Astrocyte (in vitro differentiated cells and primary cell): ENCODE measurements around the gene LPXN. TPM values are rescaled to one million over a fixed set of nuclear protein-coding genes. Genes with fewer than 3 reads are reported as not detected.

Source experiments
- DNase-seq: peaks from one replicate; pipeline ENCODE4 v3.0.0-alpha.2; 2010; ENCODE audit warnings: low read depth
- FAIRE-seq: peaks from 2 replicates; lab custom pipeline; 2011; peaks lifted over from hg19 to GRCh38; lab: Jason Lieb, UNC
- H2AFZ ChIP-seq: 2 replicates; pipeline ENCODE4 v1.6.0; 2012; ENCODE audit warnings: low read depth, low read length, inconsistent platforms
- H3K27ac ChIP-seq: 2 replicates; pipeline ENCODE4 v1.5.1; 2011; ENCODE audit warnings: low read depth, low read length, inconsistent platforms
- H3K27me3 ChIP-seq: 2 replicates; pipeline ENCODE4 v1.6.0; 2011; ENCODE audit warnings: low read length, inconsistent platforms; ENCODE audit not compliant: insufficient read depth
- H3K36me3 ChIP-seq: 2 replicates; pipeline ENCODE4 v1.5.1; 2011; ENCODE audit warnings: low read length, inconsistent platforms; ENCODE audit not compliant: insufficient read depth
- H3K4me1 ChIP-seq: 2 replicates; pipeline ENCODE4 v1.5.1; 2011; ENCODE audit warnings: low read length, inconsistent platforms; ENCODE audit not compliant: insufficient read depth
- H3K4me2 ChIP-seq: 2 replicates; pipeline ENCODE4 v1.6.0; 2012; ENCODE audit warnings: low read length, inconsistent platforms
- H3K4me3 ChIP-seq: 2 replicates; pipeline ENCODE4 v1.5.1; 2011; ENCODE audit warnings: low read depth, mild to moderate bottlenecking, low read length, inconsistent platforms; ENCODE audit not compliant: insufficient read depth
- H3K79me2 ChIP-seq: 2 replicates; pipeline ENCODE4 v1.6.0; 2012; ENCODE audit warnings: mild to moderate bottlenecking, low read length, inconsistent platforms; ENCODE audit not compliant: insufficient read depth
- H3K9ac ChIP-seq: 2 replicates; pipeline ENCODE4 v1.6.0; 2012; ENCODE audit warnings: mild to moderate bottlenecking, low read length, inconsistent platforms
- H3K9me3 ChIP-seq: 2 replicates; pipeline ENCODE4 v1.5.1; 2012; ENCODE audit warnings: low read depth, mild to moderate bottlenecking, low read length, inconsistent platforms; ENCODE audit not compliant: insufficient read depth
- H4K20me1 ChIP-seq: 2 replicates; pipeline ENCODE4 v1.6.0; 2012; ENCODE audit warnings: low read length, inconsistent platforms; ENCODE audit not compliant: insufficient read depth
- H3K27ac Mint-ChIP-seq: one replicate; pipeline ENCODE4 v1.8.0; 2021; ENCODE audit warnings: mild to moderate bottlenecking, mixed read lengths; ENCODE audit not compliant: unreplicated experiment
- H3K27me3 Mint-ChIP-seq: one replicate; pipeline ENCODE4 v1.8.0; 2021; ENCODE audit warnings: low read depth, mixed read lengths; ENCODE audit not compliant: unreplicated experiment
- H3K36me3 Mint-ChIP-seq: one replicate; pipeline ENCODE4 v1.8.0; 2021; ENCODE audit warnings: low read depth, mixed read lengths; ENCODE audit not compliant: unreplicated experiment
- H3K4me1 Mint-ChIP-seq: one replicate; pipeline ENCODE4 v1.8.0; 2021; ENCODE audit warnings: low read depth, mixed read lengths; ENCODE audit not compliant: unreplicated experiment
- H3K4me3 Mint-ChIP-seq: one replicate; pipeline ENCODE4 v1.8.0; 2021; ENCODE audit warnings: mild to moderate bottlenecking, moderate library complexity, mixed read lengths; ENCODE audit not compliant: unreplicated experiment
- H3K9me3 Mint-ChIP-seq: one replicate; pipeline ENCODE4 v1.8.0; 2021; ENCODE audit warnings: mild to moderate bottlenecking, mixed read lengths; ENCODE audit not compliant: unreplicated experiment
- EZH2 ChIP-seq: IDR thresholded peaks from 2 replicates; pipeline ENCODE4 v1.6.1; 2012; ENCODE audit warnings: mild to moderate bottlenecking, low read length, inconsistent platforms; ENCODE audit not compliant: insufficient read depth
- total RNA-seq: library from RNA; stranded (reverse); gene quantifications from 2 replicates; pipeline ENCODE4 v1.2.1, GENCODE V29; 2021
- TF ChIP-seq, protein P1 (sequence below): IDR thresholded peaks from 2 replicates; pipeline ENCODE4 v1.5.1; 2011; ENCODE audit warnings: low read depth, mild to moderate bottlenecking, inconsistent platforms, low read length, moderate library complexity; ENCODE audit not compliant: insufficient read depth

The LPXN gene
- total RNA-seq, 1 donor from 2014 or later: 3.7 TPM

DNA sequence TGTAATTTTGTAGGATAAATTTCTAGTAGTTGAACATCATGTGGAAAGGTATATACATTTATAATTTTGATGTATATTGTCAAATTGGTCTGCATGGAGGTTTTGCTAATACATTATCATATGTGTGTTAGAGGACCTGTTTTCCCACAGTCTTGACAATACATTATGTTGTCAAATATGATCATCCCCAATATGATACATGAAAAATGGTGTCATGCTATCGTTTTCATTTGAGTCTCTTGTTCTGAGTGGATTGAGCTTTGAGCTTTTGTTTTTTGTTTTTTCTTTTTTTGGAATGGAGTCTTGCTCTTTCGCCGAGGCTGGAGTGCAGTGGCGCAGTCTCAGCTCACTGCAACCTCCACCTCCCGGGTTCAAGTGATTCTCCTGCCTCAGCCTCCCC is 32.7 kb upstream of the LPXN start:
- Mint-ChIP-seq H3K4me3 (no peak overlapping the region), H3K36me3 (peaks cover 11% of the 10 kb centered on the region), H3K27ac (no peak overlapping the region), H3K9me3 (no peaks in the 10 kb centered on the region), H3K4me1 (no peaks in the 10 kb centered on the region), H3K27me3 (no peaks in the 10 kb centered on the region)
- Histone ChIP-seq H3K4me1 (no peaks in the 10 kb centered on the region), H3K4me3 (no peak overlapping the region), H2AFZ (no peak overlapping the region), H3K79me2 (peaks cover 61% of the 10 kb centered on the region), H4K20me1 (peaks cover 60% of the 10 kb centered on the region), H3K9ac (no peak overlapping the region), H3K27ac (no peak overlapping the region), H3K36me3 (peaks cover 33% of the 10 kb centered on the region), H3K27me3 (no peaks in the 10 kb centered on the region), H3K4me2 (no peak overlapping the region), H3K9me3 (no peaks in the 10 kb centered on the region)
- DNase-seq (no peak), FAIRE-seq (no peak)
- TF ChIP-seq EZH2: no peak
- TF ChIP-seq, protein P1, sequence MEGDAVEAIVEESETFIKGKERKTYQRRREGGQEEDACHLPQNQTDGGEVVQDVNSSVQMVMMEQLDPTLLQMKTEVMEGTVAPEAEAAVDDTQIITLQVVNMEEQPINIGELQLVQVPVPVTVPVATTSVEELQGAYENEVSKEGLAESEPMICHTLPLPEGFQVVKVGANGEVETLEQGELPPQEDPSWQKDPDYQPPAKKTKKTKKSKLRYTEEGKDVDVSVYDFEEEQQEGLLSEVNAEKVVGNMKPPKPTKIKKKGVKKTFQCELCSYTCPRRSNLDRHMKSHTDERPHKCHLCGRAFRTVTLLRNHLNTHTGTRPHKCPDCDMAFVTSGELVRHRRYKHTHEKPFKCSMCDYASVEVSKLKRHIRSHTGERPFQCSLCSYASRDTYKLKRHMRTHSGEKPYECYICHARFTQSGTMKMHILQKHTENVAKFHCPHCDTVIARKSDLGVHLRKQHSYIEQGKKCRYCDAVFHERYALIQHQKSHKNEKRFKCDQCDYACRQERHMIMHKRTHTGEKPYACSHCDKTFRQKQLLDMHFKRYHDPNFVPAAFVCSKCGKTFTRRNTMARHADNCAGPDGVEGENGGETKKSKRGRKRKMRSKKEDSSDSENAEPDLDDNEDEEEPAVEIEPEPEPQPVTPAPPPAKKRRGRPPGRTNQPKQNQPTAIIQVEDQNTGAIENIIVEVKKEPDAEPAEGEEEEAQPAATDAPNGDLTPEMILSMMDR: no peak

DNA sequence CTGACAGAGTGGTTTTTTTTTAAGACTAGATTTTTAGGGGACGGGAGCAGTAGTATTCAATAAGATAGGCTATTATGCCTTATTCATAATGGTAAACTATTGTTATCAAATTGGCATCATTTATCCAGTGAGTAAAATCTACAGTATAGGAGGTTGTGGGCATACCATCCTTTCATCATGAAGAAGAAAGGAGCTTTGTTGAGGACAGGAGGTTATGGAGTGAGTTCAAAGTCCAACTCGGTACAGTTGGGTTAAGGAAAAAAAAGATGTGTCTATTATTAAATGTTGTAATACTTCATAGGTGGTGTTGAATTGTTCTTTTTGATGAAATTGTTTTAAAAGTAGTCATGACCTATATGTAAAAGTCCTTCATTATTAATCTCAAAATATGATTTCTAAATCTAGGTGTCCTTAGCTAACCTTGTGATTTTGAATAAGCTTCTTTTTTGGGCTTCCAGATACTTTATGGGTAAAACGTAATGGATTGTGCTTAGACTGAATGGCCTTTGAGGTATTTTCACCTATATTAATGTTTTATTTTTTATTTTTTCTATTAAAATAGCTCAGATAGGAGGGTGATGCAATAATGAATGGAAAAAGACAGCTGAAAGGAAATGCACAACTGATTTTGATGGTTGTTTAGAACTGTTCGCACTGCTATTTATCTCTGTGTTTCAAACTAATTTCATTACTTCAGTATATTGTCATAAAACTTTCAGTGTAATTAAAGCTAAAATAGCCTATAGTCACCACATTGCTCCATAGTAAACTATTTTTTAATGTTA is 31.5 kb upstream of the LPXN start:
- Histone ChIP-seq H3K9ac (no peak overlapping the region), H4K20me1 (peaks cover 70% of the 10 kb centered on the region), H3K27me3 (no peaks in the 10 kb centered on the region), H3K9me3 (no peaks in the 10 kb centered on the region), H3K4me2 (no peak overlapping the region), H3K79me2 (peaks cover 74% of the 10 kb centered on the region), H3K36me3 (peaks cover 24% of the 10 kb centered on the region), H3K27ac (no peak overlapping the region), H3K4me1 (no peaks in the 10 kb centered on the region), H2AFZ (no peak overlapping the region), H3K4me3 (no peak overlapping the region)
- Mint-ChIP-seq H3K36me3 (peaks cover 13% of the 10 kb centered on the region), H3K27ac (no peak overlapping the region), H3K4me1 (no peaks in the 10 kb centered on the region), H3K27me3 (no peaks in the 10 kb centered on the region), H3K4me3 (no peak overlapping the region), H3K9me3 (no peaks in the 10 kb centered on the region)
- no peak for DNase-seq
- TF ChIP-seq EZH2: no peak
- TF ChIP-seq, protein P1: no peak
- peak; percentile 41 for FAIRE-seq

DNA sequence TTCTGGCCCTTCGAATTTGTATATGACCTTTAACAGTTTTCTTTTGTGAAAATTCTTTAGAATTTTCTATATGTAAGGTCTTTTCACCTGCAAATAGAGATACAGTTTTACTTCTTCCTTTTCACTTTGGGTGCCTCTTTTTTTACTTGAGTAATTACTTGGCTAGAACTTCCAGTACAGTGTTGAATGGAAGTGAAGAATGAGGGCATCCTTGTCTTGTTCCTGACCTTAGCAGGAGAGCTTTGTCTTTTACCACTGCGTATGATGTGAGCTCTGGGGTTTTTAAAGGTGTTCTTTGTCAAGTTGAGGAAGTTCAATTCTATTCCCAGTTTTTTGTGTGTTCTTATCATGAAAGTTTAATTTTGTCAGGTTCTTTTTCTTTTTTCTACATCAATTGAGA is 24.9 kb upstream of the LPXN start:
- Histone ChIP-seq H4K20me1 (peaks cover 92% of the 10 kb centered on the region), H3K4me2 (no peak overlapping the region), H3K27me3 (no peaks in the 10 kb centered on the region), H3K36me3 (peaks cover 3% of the 10 kb centered on the region), H3K27ac (no peak overlapping the region), H3K9ac (no peak overlapping the region), H3K79me2 (peaks cover 100% of the 10 kb centered on the region), H3K9me3 (no peaks in the 10 kb centered on the region), H3K4me1 (no peaks in the 10 kb centered on the region), H3K4me3 (no peak overlapping the region), H2AFZ (no peak overlapping the region)
- no peak for TF ChIP-seq EZH2
- TF ChIP-seq, protein P1: no peak
- DNase-seq (no peak), FAIRE-seq (no peak)
- H3K4me3 Mint-ChIP-seq: no peak overlapping the region
- H3K9me3 Mint-ChIP-seq: no peaks in the 10 kb centered on the region
- no peak overlapping the region for H3K27ac Mint-ChIP-seq
- H3K27me3 Mint-ChIP-seq: no peaks in the 10 kb centered on the region
- H3K36me3 Mint-ChIP-seq: peaks cover 10% of the 10 kb centered on the region
- H3K4me1 Mint-ChIP-seq: no peaks in the 10 kb centered on the region
